NCI-H2227 (cell line): Measurements from ENCODE around the gene GDI1.

ENCODE experiments used
- DNase-seq: peaks from one replicate; lab custom pipeline; 2025; ENCODE audit not compliant: unreplicated experiment; lab: John Stamatoyannopoulos, UW

Gene GDI1

GRCh38 chrX:154408659-154409221 lies 28.2 kb upstream of the GDI1 start:
- DNase-seq: no peak

GRCh38 chrX:154409222-154409871 lies 27.6 kb upstream of the GDI1 start, which contains the start of gene DNASE1L1:
DNASE1L1 (minus strand) TSS chrX:154409254; CDS start chrX:154405568, 3,686 bp downstream.
- peak; percentile 28 for DNase-seq

- DNase-seq: peak; percentile 81
Observed at GRCh38 chrX:154411981-154412340, 25.0 kb upstream of the GDI1 start.

GRCh38 chrX:154412468-154412867 lies 24.5 kb upstream of the GDI1 start:
- no peak for DNase-seq

GRCh38 chrX:154413142-154413541 lies 23.8 kb upstream of the GDI1 start:
- no peak for DNase-seq

GRCh38 chrX:154417157-154417556 lies 19.8 kb upstream of the GDI1 start:
- peak; percentile 44 for DNase-seq

GRCh38 chrX:154419189-154419588 lies 17.8 kb upstream of the GDI1 start:
- no peak for DNase-seq

GRCh38 chrX:154419688-154420401 lies 17.1 kb upstream of the GDI1 start:
- no peak for DNase-seq

- DNase-seq: no peak
Observed at GRCh38 chrX:154420402-154420756, 16.6 kb upstream of the GDI1 start.

- no peak for DNase-seq
Observed at GRCh38 chrX:154426916-154427770, 9.8 kb upstream of the GDI1 start.

- peak; percentile 95 for DNase-seq
Observed at GRCh38 chrX:154428176-154429171, 8.5 kb upstream of the GDI1 start, which contains the start of gene ATP6AP1. ATP6AP1 (plus strand) TSS chrX:154428677; CDS start chrX:154428693, 16 bp downstream.

GRCh38 chrX:154429711-154430110 lies 7.2 kb upstream of the GDI1 start:
- DNase-seq: no peak

- DNase-seq: no peak
Observed at GRCh38 chrX:154430479-154430878, 6.5 kb upstream of the GDI1 start.

- no peak for DNase-seq
Observed at GRCh38 chrX:154430916-154431315, 6.0 kb upstream of the GDI1 start.

GRCh38 chrX:154431341-154431740 lies 5.6 kb upstream of the GDI1 start:
- DNase-seq: no peak

GRCh38 chrX:154432210-154432609 lies 4.7 kb upstream of the GDI1 start:
- no peak for DNase-seq

- DNase-seq: no peak
Observed at GRCh38 chrX:154433605-154434004, 3.3 kb upstream of the GDI1 start.

GRCh38 chrX:154434394-154435168 lies 2.4 kb upstream of the GDI1 start:
- DNase-seq: no peak

GRCh38 chrX:154435171-154435733 lies 1.7 kb upstream of the GDI1 start:
- DNase-seq: no peak
